MM.1S (cell line): ENCODE results near the gene APOC3.
"Not testable (repeated sequence)": the region's sequence is repeated elsewhere in the genome, so short reads cannot be mapped to it uniquely, and the experiment has no call there.

Source experiments
- DNase-seq: peaks from one replicate; pipeline ENCODE4 v3.0.0-alpha.2; 2015
- H2AFZ ChIP-seq: fragments of 300-600 bp; sonication (generic); 2 replicates; pipeline ENCODE4 v1.6.0; 2016; ENCODE audit warnings: antibody characterized with exemption, low read length
- H3F3A ChIP-seq: fragments of 300-600 bp; sonication (generic); 2 replicates; pipeline ENCODE4 v1.6.1; 2016; ENCODE audit warnings: mild to moderate bottlenecking, antibody characterized with exemption, low read length, moderate library complexity, mixed read lengths; ENCODE audit not compliant: insufficient read depth
- H3K27ac ChIP-seq: fragments of 300-600 bp; sonication (generic); 2 replicates; pipeline ENCODE4 v1.5.1; 2016; ENCODE audit warnings: mild to moderate bottlenecking, low read length
- H3K27me3 ChIP-seq: fragments of 300-600 bp; sonication (generic); replicated peaks from 2 replicates; pipeline ENCODE4 v1.6.0; 2016; ENCODE audit warnings: low read length; ENCODE audit not compliant: insufficient read depth
- H3K36me3 ChIP-seq: fragments of 300-600 bp; sonication (generic); replicated peaks from 2 replicates; pipeline ENCODE4 v1.6.1; 2016; ENCODE audit warnings: mild to moderate bottlenecking, low read length, mixed read lengths; ENCODE audit not compliant: insufficient read depth
- H3K4me1 ChIP-seq: fragments of 300-600 bp; sonication (generic); 2 replicates; pipeline ENCODE4 v1.6.1; 2016; ENCODE audit warnings: low read length, mixed read lengths
- H3K4me2 ChIP-seq: fragments of 300-600 bp; sonication (generic); 2 replicates; pipeline ENCODE4 v1.6.0; 2016; ENCODE audit warnings: low read depth, low read length
- H3K4me3 ChIP-seq: fragments of 300-600 bp; sonication (generic); 2 replicates; pipeline ENCODE4 v1.5.1; 2016; ENCODE audit warnings: low read length, mixed read lengths
- H3K79me2 ChIP-seq: fragments of 300-600 bp; sonication (generic); 2 replicates; pipeline ENCODE4 v1.6.1; 2016; ENCODE audit warnings: mixed run types, low read length, mixed read lengths
- H3K9ac ChIP-seq: fragments of 300-600 bp; sonication (generic); 2 replicates; pipeline ENCODE4 v1.6.1; 2016; ENCODE audit warnings: low read length, mixed read lengths
- H3K9me2 ChIP-seq: fragments of 300-600 bp; sonication (generic); replicated peaks from 2 replicates; pipeline ENCODE4 v1.6.1; 2016; ENCODE audit warnings: mild to moderate bottlenecking, low read length, mixed read lengths; ENCODE audit not compliant: insufficient read depth
- H3K9me3 ChIP-seq: fragments of 300-600 bp; sonication (generic); replicated peaks from 2 replicates; pipeline ENCODE4 v1.6.1; 2016; ENCODE audit warnings: mild to moderate bottlenecking, low read length, mixed read lengths; ENCODE audit not compliant: insufficient read depth
- H4K20me1 ChIP-seq: fragments of 300-600 bp; sonication (generic); 2 replicates; pipeline ENCODE4 v1.6.1; 2016; ENCODE audit warnings: mild to moderate bottlenecking, low read length, moderate library complexity, mixed read lengths; ENCODE audit not compliant: insufficient read depth
- EZH2 ChIP-seq: fragments of 300-600 bp; sonication (generic); optimal IDR thresholded peaks from 2 replicates; pipeline ENCODE3; 2017; ENCODE audit warnings: low read depth, mild to moderate bottlenecking, antibody characterized with exemption, low read length, mixed read lengths
- EZH2phosphoT487 ChIP-seq: fragments of 300-600 bp; sonication (generic); IDR thresholded peaks from 2 replicates; pipeline ENCODE4 v1.6.1; 2018; ENCODE audit warnings: antibody characterized with exemption, low read length
- TF ChIP-seq, protein P1 (sequence below): fragments of 300-600 bp; sonication (generic); IDR thresholded peaks from 2 replicates; pipeline ENCODE4 v1.5.1; 2016; ENCODE audit warnings: antibody characterized with exemption, low read length, mixed read lengths

The APOC3 gene

DNA sequence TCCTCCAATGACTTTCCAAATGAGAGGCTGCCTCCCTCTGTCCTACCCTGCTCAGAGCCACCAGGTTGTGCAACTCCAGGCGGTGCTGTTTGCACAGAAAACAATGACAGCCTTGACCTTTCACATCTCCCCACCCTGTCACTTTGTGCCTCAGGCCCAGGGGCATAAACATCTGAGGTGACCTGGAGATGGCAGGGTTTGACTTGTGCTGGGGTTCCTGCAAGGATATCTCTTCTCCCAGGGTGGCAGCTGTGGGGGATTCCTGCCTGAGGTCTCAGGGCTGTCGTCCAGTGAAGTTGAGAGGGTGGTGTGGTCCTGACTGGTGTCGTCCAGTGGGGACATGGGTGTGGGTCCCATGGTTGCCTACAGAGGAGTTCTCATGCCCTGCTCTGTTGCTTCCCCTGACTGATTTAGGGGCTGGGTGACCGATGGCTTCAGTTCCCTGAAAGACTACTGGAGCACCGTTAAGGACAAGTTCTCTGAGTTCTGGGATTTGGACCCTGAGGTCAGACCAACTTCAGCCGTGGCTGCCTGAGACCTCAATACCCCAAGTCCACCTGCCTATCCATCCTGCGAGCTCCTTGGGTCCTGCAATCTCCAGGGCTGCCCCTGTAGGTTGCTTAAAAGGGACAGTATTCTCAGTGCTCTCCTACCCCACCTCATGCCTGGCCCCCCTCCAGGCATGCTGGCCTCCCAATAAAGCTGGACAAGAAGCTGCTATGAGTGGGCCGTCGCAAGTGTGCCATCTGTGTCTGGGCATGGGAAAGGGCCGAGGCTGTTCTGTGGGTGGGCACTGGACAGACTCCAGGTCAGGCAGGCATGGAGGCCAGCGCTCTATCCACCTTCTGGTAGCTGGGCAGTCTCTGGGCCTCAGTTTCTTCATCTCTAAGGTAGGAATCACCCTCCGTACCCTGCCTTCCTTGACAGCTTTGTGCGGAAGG is 2.9 kb downstream of the APOC3 start:
- H3K27ac ChIP-seq, result no peak overlapping the region
- H3K9ac ChIP-seq, result no peak overlapping the region
- 0 out of 2 replicates have a peak, but pooled peaks cover 3% of the 10 kb centered on the region for H3K4me1 ChIP-seq
- no peak overlapping the region for H2AFZ ChIP-seq
- no peak overlapping the region for H3K4me2 ChIP-seq
- no peaks in the 10 kb centered on the region for H3K36me3 ChIP-seq
- TF ChIP-seq EZH2phosphoT487 (no peak), EZH2 (no peak)
- TF ChIP-seq, protein P1, sequence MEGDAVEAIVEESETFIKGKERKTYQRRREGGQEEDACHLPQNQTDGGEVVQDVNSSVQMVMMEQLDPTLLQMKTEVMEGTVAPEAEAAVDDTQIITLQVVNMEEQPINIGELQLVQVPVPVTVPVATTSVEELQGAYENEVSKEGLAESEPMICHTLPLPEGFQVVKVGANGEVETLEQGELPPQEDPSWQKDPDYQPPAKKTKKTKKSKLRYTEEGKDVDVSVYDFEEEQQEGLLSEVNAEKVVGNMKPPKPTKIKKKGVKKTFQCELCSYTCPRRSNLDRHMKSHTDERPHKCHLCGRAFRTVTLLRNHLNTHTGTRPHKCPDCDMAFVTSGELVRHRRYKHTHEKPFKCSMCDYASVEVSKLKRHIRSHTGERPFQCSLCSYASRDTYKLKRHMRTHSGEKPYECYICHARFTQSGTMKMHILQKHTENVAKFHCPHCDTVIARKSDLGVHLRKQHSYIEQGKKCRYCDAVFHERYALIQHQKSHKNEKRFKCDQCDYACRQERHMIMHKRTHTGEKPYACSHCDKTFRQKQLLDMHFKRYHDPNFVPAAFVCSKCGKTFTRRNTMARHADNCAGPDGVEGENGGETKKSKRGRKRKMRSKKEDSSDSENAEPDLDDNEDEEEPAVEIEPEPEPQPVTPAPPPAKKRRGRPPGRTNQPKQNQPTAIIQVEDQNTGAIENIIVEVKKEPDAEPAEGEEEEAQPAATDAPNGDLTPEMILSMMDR, result no peak
- H3K9me2 ChIP-seq, result no peaks in the 10 kb centered on the region
- DNase-seq, result no peak
- H3K4me3 ChIP-seq, result no peak overlapping the region
- H3K27me3 ChIP-seq, result no peaks in the 10 kb centered on the region
- no peaks in the 10 kb centered on the region for H4K20me1 ChIP-seq
- no peaks in the 10 kb centered on the region for H3K79me2 ChIP-seq
- no peaks in the 10 kb centered on the region for H3K9me3 ChIP-seq
- H3F3A ChIP-seq, result no peaks in the 10 kb centered on the region

DNA sequence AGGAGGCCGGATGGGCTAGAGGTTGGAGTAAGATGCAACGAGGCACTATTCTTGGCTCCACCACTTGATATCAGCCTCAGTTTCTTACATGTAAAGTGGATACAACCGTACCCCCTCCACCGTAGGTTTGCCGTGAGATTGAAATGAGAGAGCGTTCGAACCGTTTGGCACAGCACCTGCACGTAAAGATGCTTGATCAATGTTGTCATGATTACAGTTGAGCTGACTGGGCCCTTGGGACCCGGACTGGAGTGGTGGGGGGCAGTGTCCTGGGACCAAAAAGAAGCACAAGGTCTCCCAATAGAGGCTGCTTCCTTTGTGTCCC is 3.7 kb downstream of the APOC3 start:
- no peak overlapping the region for H3K9ac ChIP-seq
- H3F3A ChIP-seq, result no peaks in the 10 kb centered on the region
- DNase-seq, result no peak
- no peaks in the 10 kb centered on the region for H3K9me2 ChIP-seq
- no peak overlapping the region for H3K4me2 ChIP-seq
- H4K20me1 ChIP-seq, result no peaks in the 10 kb centered on the region
- no peak overlapping the region for H3K4me3 ChIP-seq
- H3K27ac ChIP-seq, result no peak overlapping the region
- no peaks in the 10 kb centered on the region for H3K36me3 ChIP-seq
- H3K9me3 ChIP-seq, result no peaks in the 10 kb centered on the region
- no peaks in the 10 kb centered on the region for H3K27me3 ChIP-seq
- 0 out of 2 replicates have a peak, but pooled peaks cover 3% of the 10 kb centered on the region for H3K4me1 ChIP-seq
- TF ChIP-seq EZH2 (no peak), EZH2phosphoT487 (no peak)
- TF ChIP-seq, protein P1, result no peak
- H2AFZ ChIP-seq, result no peak overlapping the region
- no peaks in the 10 kb centered on the region for H3K79me2 ChIP-seq

DNA sequence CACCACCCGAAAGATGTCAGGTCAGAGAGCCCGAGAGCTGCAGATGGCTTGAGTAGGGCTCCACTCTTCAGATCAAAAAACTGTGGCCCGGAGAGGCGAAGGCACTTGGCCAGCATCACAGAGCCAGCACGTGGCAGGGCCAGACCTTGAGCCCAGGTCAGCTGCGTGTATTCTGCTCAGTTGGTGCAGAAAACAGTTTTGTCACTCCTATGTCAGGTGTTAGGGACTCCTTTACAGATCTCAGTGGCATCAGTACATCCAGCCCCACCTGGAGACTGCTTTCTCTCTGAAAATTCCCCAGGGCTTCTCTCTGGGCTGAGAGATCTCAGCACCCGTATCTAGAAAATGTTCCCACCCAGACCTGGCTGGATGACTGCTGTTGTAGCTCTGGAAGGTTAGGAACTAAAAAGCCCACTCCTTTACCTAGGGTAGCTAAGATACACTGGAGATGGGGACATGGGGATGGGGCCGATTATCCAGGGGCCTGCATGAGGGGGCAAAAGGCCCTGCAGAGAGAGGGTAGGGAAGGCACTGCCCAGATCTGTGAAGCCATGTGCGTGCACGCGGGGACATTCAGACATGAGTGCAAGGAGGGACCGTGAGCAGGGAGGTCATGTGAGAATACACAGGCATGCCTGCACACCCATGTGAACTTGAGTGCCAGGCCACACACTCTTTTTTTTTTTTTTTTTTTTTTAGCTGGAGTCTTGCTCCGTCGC is 4.3 kb downstream of the APOC3 start:
- H3K79me2 ChIP-seq, result no peaks in the 10 kb centered on the region
- TF ChIP-seq EZH2phosphoT487, result no peak
- TF ChIP-seq, protein P1, result no peak
- no peak for TF ChIP-seq EZH2
- no peaks in the 10 kb centered on the region for H4K20me1 ChIP-seq
- 0 out of 2 replicates have a peak, but pooled peaks cover 3% of the 10 kb centered on the region for H3K4me1 ChIP-seq
- no peak overlapping the region for H3K4me3 ChIP-seq
- no peak for DNase-seq
- no peak overlapping the region for H2AFZ ChIP-seq
- H3K9me3 ChIP-seq, result no peaks in the 10 kb centered on the region
- H3K36me3 ChIP-seq, result no peaks in the 10 kb centered on the region
- H3K27me3 ChIP-seq, result no peaks in the 10 kb centered on the region
- H3F3A ChIP-seq, result no peaks in the 10 kb centered on the region
- H3K9ac ChIP-seq, result no peak overlapping the region
- no peak overlapping the region for H3K4me2 ChIP-seq
- H3K27ac ChIP-seq, result no peak overlapping the region
- H3K9me2 ChIP-seq, result no peaks in the 10 kb centered on the region

DNA sequence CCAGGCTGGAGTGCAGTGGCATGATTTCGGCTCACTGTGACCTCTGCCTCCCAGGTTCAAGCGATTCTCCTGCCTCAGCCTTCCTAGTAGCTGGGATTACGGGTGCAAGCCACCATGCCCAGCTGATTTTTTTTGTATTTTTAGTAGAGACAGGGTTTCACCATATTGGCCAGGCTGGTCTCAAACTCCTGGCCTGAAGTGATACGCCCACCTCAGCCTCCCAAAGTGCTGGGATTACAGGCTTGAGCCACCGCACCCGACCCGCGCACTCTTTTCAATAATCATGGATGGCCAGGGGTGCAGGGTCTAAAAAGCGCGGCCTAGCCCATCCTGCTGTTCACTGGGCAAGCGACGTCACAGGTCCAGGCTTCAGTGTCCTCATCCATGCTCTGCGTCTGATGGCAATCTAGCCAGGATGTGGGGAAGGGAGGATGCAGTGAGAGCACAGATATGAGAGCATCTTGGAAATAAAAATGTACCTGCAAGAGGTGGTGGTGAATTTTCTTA is 4.9 kb downstream of the APOC3 start:
- not testable (repeated sequence) for H3F3A ChIP-seq, H3K4me2 ChIP-seq, H3K27me3 ChIP-seq, H4K20me1 ChIP-seq, H3K9me2 ChIP-seq, H3K4me3 ChIP-seq, H3K36me3 ChIP-seq, H3K4me1 ChIP-seq, H3K27ac ChIP-seq, H3K9me3 ChIP-seq, H3K9ac ChIP-seq, H2AFZ ChIP-seq, H3K79me2 ChIP-seq, DNase-seq
